Effector memory CD8-positive, alpha-beta T cell (primary cell): ENCODE data around the gene DYSF.

Source experiments
- ATAC-seq: fragments of 150-1000 bp; cut with Tn5 transposase; replicated peaks from 2 replicates; pipeline ENCODE4 v1.10.0; 2021; ENCODE audit warnings: mild to moderate bottlenecking, moderate library complexity
- DNase-seq, 3 experiments: peaks; one replicate each; pipeline ENCODE4 v3.0.0; 2021
- H3K27ac Mint-ChIP-seq, 2 donors: one replicate each; pipeline ENCODE4 v1.8.0; 2022; ENCODE audit warnings: mild to moderate bottlenecking in 2 of 2, mixed read lengths in 2 of 2, moderate library complexity in 2 of 2
- H3K27me3 Mint-ChIP-seq, 2 donors: one replicate each; pipeline ENCODE4 v1.8.0; 2022; ENCODE audit warnings: mixed read lengths in 2 of 2
- H3K36me3 Mint-ChIP-seq: one replicate; pipeline ENCODE4 v1.8.0; 2022; ENCODE audit warnings: mild to moderate bottlenecking, moderate library complexity, mixed read lengths; ENCODE audit not compliant: insufficient read depth
- H3K4me1 Mint-ChIP-seq, 2 donors: one replicate each; pipeline ENCODE4 v1.8.0; 2022; ENCODE audit warnings: low read depth in 2 of 2, mixed read lengths in 2 of 2
- H3K4me3 Mint-ChIP-seq, 2 donors: one replicate each; pipeline ENCODE4 v1.8.0; 2022; ENCODE audit warnings: mild to moderate bottlenecking in 2 of 2, mixed read lengths in 2 of 2, moderate library complexity in 2 of 2
- H3K9me3 Mint-ChIP-seq, 2 donors: one replicate each; pipeline ENCODE4 v1.8.0; 2022; ENCODE audit warnings: mixed read lengths in 2 of 2

DYSF gene

DNA sequence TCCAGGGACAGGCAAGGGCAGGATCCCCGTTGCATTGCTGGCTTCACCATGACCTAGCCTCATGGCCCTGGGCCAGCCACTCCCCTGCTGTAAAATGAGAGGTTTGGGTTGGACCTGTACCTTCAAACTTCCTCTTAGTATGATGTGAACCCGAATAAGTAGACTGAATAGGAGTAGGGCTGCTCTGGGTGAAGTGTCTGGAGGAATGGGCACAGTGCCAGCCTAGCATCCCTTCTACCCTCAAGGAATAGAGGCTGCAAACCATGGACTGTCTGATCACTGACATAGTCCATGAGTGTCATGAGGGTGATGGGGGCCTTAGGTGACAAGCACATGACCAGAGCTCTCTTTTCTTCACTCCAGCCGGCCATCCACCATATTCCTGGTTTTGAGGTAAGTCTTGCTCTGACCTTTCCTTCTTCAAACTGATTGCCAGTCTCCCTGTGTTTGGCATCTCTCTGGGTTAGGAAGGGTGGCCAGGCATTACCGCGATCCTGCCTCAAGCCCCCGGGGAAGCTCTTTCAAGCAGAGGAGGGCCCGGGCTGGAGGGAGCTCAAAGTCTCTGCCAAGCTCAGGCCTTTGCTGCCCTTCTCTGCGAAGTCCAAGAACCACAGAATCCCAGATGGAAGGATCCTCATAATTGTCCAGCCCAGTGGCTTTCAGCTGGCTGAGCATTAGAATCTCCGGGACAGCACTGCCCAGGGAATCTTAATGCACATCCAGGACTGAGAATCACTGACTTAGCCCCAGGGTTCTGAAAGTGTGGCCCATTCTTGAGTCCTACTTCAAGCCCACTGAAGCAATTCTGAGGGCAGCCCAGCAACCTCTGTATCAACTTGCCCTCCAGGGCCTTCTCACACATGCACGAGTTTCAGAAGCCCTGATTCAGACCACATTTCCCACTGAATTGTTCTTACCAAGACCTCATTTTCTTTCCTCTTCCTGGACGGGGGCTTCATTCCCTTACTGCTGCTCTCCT, 148.1 kb downstream of the DYSF start:
- no peak for DNase-seq
- Mint-ChIP-seq H3K27ac (no peak overlapping the region), H3K4me3 (no peak overlapping the region)

DNA sequence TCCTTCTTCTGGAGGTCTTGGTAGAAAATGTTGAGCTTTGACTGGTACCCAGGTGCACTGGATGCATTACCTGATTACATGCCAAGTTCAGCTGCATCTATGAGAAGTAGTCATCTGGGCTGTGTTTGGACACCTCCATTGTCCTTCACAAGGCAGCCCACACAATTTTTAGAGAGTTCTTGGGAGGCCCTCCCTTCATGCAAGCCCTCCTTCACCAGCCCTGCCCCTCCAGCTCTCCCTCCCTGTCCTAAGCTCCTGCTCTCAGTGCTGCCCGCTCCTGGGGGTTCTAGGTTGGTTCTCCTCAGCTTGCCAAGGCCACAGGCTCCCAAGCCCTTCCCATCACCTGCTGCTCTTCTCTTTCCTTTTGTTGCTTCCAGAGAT, 148.7 kb downstream of the DYSF start:
- ATAC-seq (no peak), DNase-seq (no peak)
- Mint-ChIP-seq H3K4me3 (no peak overlapping the region), H3K9me3 (no peaks in the 10 kb centered on the region), H3K27ac (no peak overlapping the region), H3K36me3 (peaks cover 3% of the 10 kb centered on the region), H3K27me3 (peaks cover 6 to 88% of the 10 kb centered on the region in 2 donors), H3K4me1 (peaks cover 0 to 14% of the 10 kb centered on the region in 2 donors)

More for the DNA sequence above, 148.1 kb downstream of the DYSF start:
- peaks cover 6 to 88% of the 10 kb centered on the region in 2 donors for H3K27me3 Mint-ChIP-seq
- H3K36me3 Mint-ChIP-seq = peaks cover 3% of the 10 kb centered on the region
- ATAC-seq = no peak
- H3K4me1 Mint-ChIP-seq = peaks cover 0 to 14% of the 10 kb centered on the region in 2 donors
- no peaks in the 10 kb centered on the region for H3K9me3 Mint-ChIP-seq

DNA sequence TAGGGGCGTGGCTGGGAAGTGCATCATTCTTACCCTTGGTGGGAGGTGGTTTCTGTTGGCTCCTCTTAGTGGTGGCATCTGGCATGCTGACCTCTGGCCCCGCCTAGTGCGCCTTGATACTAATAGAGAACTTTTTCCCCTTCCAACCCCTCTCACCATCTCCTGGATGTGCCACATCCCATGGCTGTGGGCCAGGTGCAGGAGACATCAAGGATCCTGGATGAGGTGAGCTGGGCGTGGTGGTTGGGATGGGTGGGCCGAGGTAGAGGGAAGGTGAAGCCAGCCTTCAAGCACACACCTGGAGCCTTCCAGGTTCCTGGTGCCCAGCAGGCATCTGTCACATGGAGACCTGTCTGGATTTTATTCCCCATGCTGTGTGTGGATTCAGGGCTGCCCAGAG, 149.2 kb downstream of the DYSF start:
- H3K4me3 Mint-ChIP-seq = no peak overlapping the region
- no peak overlapping the region for H3K27ac Mint-ChIP-seq
- H3K9me3 Mint-ChIP-seq = no peaks in the 10 kb centered on the region
- ATAC-seq = no peak
- no peak for DNase-seq
- peaks cover 3% of the 10 kb centered on the region for H3K36me3 Mint-ChIP-seq
- H3K4me1 Mint-ChIP-seq = peaks cover 0 to 14% of the 10 kb centered on the region in 2 donors
- H3K27me3 Mint-ChIP-seq = peaks cover 6 to 86% of the 10 kb centered on the region in 2 donors

DNA sequence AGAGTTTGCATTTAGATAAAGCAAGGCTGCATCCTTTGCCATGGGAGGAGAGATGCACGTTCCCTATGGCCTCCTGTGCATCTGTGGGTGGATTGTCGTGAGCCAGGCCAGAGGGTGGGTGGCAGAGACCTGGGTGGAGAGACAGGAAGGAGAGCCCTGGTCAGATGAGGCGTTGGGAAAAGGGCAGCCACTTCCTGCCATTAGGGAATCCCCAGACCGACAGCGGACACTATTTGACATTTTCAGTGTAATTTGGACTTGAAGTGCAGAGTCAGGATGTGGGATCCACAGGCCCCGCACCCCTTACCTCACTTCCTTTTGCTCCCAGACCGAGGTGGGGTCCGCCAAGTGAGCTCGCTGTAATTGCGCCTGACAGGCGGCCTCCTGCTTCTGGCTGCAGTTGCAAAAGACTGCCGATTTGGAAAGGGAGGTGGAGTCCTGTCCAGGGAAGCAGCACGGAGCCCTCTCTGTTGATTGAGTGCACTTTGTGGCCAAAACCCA, 150.0 kb downstream of the DYSF start:
- peak overlapping the region in 1 of 2 donors; percentile 13 for H3K27ac Mint-ChIP-seq
- no peak for ATAC-seq
- no peak overlapping the region for H3K4me3 Mint-ChIP-seq
- peaks cover 0 to 14% of the 10 kb centered on the region in 2 donors for H3K4me1 Mint-ChIP-seq
- DNase-seq = no peak
- peaks cover 6 to 78% of the 10 kb centered on the region in 2 donors for H3K27me3 Mint-ChIP-seq
- peaks cover 3% of the 10 kb centered on the region for H3K36me3 Mint-ChIP-seq
- no peaks in the 10 kb centered on the region for H3K9me3 Mint-ChIP-seq

DNA sequence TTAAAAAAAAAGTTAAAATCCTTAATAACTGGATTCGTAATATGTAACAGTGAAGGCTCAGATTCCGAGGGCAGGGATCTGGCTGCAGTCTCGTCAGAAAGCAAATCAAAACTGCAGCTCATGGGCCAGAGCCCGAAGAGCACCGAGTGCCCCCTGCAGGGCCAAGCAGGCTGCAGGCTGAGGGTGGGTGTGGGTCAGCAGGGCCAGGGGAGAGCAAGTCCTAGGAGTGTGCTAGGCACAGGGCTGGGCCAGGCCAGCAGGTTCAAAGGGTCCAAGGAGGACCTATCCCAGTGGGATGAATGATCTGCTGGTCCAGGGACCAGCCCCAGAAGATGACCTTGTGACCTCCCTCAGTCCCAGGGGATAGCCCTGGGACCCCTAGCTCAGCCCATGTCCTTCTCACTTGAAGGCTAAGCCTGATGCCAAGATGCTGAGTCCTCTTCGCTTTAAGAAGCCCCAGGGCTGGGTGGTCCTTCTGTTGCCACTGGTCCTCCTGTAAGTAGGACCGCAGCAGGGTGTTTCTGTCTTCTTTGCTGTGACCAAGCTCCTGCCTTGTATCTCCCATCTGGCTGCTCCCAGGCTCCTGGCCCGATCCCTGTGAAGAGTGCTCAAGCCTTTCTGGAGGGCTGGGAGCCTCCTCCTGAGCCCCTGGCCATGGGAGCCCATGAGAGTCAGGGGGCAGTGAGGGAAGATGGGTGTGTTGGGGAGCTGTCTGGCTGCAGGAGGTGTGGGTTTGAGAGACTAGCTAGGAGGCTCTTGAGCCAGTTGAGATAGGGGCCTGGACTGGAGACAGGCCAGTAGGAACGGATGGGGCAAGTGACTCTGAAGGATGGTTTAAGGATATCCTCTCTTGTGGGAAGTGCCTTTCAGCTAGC, 150.7 kb downstream of the DYSF start:
- Mint-ChIP-seq H3K27me3 (peaks cover 6 to 71% of the 10 kb centered on the region in 2 donors), H3K4me3 (no peak overlapping the region), H3K27ac (no peak overlapping the region), H3K4me1 (peaks cover 0 to 13% of the 10 kb centered on the region in 2 donors), H3K9me3 (no peaks in the 10 kb centered on the region), H3K36me3 (peaks cover 3% of the 10 kb centered on the region)
- DNase-seq = no peak
- ATAC-seq = no peak

DNA sequence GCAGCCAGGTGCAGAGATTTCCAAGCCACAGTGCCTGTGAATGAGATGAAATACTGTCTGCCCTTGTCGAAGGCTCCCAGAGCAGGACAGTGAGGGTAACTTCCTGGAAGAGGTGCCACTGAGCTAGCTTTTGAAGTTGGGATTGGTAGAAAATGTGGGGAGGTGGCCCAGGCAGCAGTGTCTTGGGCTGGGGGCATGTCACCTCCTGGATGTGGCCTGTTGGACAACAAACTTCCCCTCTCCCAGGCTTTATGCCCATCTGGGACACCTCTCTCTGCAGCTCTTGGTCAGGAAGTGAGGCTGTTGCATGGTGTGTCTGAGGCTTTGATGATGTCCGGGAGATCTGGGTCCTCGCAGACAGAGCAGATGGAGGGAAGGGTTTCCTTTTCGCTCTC, 151.4 kb downstream of the DYSF start:
- peak overlapping the region in 1 of 2 donors; percentile 13 for H3K27ac Mint-ChIP-seq
- peak overlapping the region in 1 of 2 donors; percentile 5 for H3K4me3 Mint-ChIP-seq
- H3K27me3 Mint-ChIP-seq = peaks cover 6 to 66% of the 10 kb centered on the region in 2 donors
- DNase-seq (no peak), ATAC-seq (no peak)
- peaks cover 0 to 11% of the 10 kb centered on the region in 2 donors for H3K4me1 Mint-ChIP-seq
- H3K9me3 Mint-ChIP-seq = no peaks in the 10 kb centered on the region
- peaks cover 3% of the 10 kb centered on the region for H3K36me3 Mint-ChIP-seq

DNA sequence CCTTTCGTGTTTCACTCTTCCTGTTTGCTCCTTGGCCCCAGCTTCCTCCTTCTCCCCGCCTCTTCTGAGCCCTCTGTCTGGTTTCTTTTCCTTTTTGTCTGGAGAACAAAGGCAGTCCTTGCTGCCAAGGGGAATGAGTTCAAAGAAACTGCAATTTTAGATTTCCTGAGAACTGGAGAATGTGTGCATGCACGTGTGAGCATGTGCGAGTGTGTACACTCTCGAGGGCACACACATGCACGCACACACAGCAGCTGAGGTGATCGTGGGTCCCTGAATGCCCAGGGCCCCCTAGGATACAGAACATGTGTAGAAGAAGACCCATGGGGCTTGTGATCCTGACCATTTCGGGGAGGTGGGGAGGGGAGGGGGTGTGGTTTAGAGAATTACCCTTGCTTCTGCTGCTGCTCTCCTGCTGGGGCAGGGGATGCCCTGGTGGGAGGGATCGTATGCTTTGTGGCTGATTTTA, 151.8 kb downstream of the DYSF start:
- no peak for DNase-seq
- H3K36me3 Mint-ChIP-seq = peaks cover 3% of the 10 kb centered on the region
- peaks cover 6 to 62% of the 10 kb centered on the region in 2 donors for H3K27me3 Mint-ChIP-seq
- peaks cover 0 to 10% of the 10 kb centered on the region in 2 donors for H3K4me1 Mint-ChIP-seq
- H3K4me3 Mint-ChIP-seq = peak overlapping the region in 1 of 2 donors; percentile 5
- ATAC-seq = no peak
- peak overlapping the region in 1 of 2 donors; percentile 13 for H3K27ac Mint-ChIP-seq
- no peaks in the 10 kb centered on the region for H3K9me3 Mint-ChIP-seq

DNA sequence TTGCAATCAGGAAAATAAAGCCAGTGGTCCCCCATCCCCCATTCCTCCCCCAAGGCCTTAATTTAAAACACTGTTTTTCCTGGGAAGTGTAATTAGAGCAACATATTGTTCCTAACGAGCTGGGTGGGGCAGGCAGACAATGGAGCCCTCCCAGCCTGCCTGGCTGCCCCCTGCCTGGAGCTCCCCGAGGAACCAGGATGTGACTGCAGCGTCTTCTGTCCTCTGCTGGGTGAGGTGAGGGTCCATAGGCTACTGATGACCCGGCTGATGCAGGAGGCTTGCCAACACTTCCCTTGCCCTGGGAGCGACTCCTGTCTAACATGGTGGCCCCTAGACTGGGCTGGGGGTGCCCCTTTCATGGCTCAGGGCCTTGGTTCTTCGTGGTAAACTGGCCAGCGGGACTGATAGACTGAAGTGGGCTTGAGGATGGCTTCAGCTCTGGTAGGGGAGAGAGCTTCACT, 152.4 kb downstream of the DYSF start:
- peaks cover 6 to 58% of the 10 kb centered on the region in 2 donors for H3K27me3 Mint-ChIP-seq

DNA sequence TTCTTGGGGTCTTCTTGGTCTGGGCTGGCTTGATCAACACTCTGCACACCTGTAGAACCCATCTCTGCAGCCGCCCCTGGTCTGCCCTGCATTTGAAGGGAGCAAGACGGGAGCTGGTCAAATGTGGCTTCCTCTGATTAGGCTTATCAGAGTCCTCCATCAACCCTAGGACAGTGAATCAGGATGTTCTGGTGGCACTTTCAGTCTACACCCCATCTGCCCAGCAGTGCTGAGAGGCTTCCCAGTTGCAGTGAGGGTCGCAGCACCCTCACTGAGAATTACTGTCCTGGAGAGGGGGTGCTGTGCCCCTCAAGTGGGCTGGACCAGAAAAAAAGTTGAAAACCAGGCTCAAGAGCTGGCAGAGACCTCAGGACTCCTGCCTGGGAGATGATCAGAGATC, 152.9 kb downstream of the DYSF start:
- Mint-ChIP-seq H3K9me3 (no peaks in the 10 kb centered on the region), H3K27me3 (peaks cover 6 to 53% of the 10 kb centered on the region in 2 donors), H3K27ac (no peak overlapping the region), H3K36me3 (peaks cover under 1% of the 10 kb centered on the region), H3K4me3 (no peak overlapping the region), H3K4me1 (peaks cover 0 to 10% of the 10 kb centered on the region in 2 donors)
- DNase-seq (no peak), ATAC-seq (no peak)

More for the DNA sequence above, 152.4 kb downstream of the DYSF start:
- H3K27ac Mint-ChIP-seq = no peak overlapping the region
- no peaks in the 10 kb centered on the region for H3K9me3 Mint-ChIP-seq
- DNase-seq (no peak), ATAC-seq (no peak)
- H3K4me1 Mint-ChIP-seq = peaks cover 0 to 10% of the 10 kb centered on the region in 2 donors
- H3K36me3 Mint-ChIP-seq = peaks cover 3% of the 10 kb centered on the region
- H3K4me3 Mint-ChIP-seq = no peak overlapping the region

DNA sequence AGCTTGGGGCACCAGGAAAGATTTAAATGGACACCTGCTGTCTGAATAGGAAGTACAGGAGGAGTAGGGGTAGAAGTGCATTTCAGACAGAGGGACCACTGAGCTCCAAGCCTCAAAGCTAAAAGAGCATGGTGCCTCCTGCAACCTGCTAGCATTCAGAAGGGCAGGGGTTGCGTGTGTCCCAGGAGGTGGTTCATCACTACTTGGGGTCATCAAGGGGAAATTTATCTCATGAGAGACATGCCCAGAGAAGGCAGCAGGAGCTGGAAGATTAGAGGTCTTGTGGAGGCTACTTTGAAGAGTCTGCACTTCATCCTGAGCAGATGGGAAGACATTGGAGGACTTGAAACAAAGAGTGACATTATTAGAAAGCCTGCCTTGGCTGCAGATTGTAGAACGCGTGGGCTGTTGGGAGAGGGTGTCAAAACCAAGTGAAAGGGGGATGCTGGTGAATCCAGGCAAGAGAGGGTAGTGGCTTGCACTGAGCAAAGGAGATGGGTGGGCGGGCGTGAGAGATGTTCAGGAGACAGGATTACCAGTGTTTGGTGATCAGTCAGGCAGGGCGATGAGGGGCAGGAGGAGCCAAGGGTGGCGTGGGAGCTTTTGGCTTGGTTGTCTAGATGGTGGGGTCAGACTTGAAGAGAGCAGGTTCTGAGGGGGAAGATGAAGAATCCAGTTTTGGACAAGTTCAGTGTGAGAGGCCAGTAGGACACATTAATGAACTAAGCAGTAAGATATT, 154.0 kb downstream of the DYSF start:
- Mint-ChIP-seq H3K9me3 (no peaks in the 10 kb centered on the region), H3K36me3 (no peaks in the 10 kb centered on the region), H3K27me3 (peaks cover 6 to 43% of the 10 kb centered on the region in 2 donors), H3K4me3 (no peak overlapping the region), H3K4me1 (peaks cover 0 to 10% of the 10 kb centered on the region in 2 donors), H3K27ac (no peak overlapping the region)
- no peak for DNase-seq
- ATAC-seq = no peak

DNA sequence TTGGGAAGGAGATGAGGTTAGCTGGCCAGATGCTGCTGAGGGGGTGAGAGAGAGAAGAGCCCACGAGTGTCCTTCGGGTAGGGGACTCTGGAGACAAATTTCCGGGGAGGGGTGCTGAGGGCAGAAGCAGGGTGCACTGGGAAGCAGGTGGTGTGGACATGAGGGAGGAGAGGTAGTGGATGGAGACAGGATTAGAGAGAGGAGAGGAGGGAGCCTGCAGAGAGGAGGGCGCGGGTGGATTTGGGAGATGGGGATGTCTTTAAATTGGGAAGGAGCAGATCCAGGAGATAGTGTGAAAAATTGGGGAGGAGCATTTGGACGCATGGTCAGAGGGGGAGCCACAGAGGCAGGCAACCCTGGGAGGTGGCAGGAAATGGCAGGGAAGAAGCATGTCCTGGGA, 154.7 kb downstream of the DYSF start:
- no peak overlapping the region for H3K27ac Mint-ChIP-seq
- ATAC-seq (no peak), DNase-seq (no peak)
- no peak overlapping the region for H3K4me3 Mint-ChIP-seq
- H3K4me1 Mint-ChIP-seq = peaks cover 0 to 9% of the 10 kb centered on the region in 2 donors
- H3K27me3 Mint-ChIP-seq = peaks cover 4 to 41% of the 10 kb centered on the region in 2 donors
- no peaks in the 10 kb centered on the region for H3K36me3 Mint-ChIP-seq
- H3K9me3 Mint-ChIP-seq = no peaks in the 10 kb centered on the region

DNA sequence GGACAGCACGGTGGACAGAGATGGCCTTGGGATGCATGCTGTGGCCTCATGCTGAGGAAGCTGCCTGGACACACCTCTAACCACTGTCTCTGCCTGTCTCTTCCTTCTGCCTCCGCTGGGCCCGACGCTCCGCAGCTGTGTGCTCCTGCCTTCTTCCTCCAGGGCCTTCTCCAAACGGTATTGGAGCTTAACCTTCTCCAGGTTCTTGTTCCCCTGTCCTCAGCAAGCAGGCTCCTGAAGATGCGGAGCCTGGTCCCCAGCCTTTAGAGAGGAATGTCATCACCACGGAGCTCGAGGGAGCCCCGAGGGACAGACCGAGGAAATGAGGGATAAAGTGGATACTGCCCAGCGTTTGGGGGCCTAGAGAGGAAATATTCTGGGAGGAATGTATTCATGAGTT, 155.1 kb downstream of the DYSF start:
- Mint-ChIP-seq H3K9me3 (no peaks in the 10 kb centered on the region), H3K27ac (no peak overlapping the region), H3K27me3 (peaks cover 0 to 41% of the 10 kb centered on the region in 2 donors), H3K36me3 (no peaks in the 10 kb centered on the region), H3K4me1 (peaks cover 0 to 6% of the 10 kb centered on the region in 2 donors), H3K4me3 (no peak overlapping the region)
- ATAC-seq = no peak
- DNase-seq = no peak
